ENCODE results near the gene RNPEP.
"Not testable (repeated sequence)": the region's sequence is repeated elsewhere in the genome, so short reads cannot be mapped to it uniquely, and the experiment has no call there.

The RNPEP gene

DNA sequence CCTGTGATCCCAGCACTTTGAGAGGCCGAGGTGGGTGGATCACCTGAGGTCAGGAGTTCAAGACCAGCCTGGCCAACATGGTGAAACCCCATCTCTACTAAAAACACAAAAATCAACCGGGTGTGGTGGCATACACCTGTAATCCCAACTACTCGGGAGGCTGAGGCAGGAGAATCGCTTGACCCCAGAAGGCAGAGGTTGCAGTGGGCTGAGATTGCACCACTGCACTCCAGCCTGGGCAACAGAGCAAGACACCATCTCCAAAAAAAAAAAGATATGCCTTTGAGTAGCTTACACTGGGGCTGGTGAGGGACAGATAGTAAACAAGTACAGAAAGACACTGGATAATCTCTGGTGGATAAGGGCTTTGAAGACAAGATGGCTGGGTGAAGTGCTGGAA lies 72.2 kb downstream of the RNPEP start:
- intact Hi-C loops (cut with DNase I); DNase-seq: not testable (repeated sequence)

All from head of caudate nucleus (tissue), 42 donors.